HCT116 (cell line): ENCODE measurements around the gene SFT2D2.

Experiments used
- CTCF ChIP-seq, 3 experiments: fragments of 200-600 bp in 1 of 3; sonication (generic) in 1 of 3; IDR thresholded peaks in 2 of 3; conservative IDR thresholded peaks in 1 of 3; 2 replicates each; pipeline ENCODE4 v1.5.1; 2012 to 2017; ENCODE audit warnings: low read depth in 2 of 3, low read length in 2 of 3, antibody characterized with exemption in 1 of 3, borderline replicate concordance in 1 of 3, control low read depth in 1 of 3, mild to moderate bottlenecking in 1 of 3, mixed read lengths in 1 of 3, mixed run types in 1 of 3, moderate library complexity in 1 of 3; ENCODE audit not compliant: insufficient read depth in 1 of 3
- POLR2A ChIP-seq: IDR thresholded peaks from 2 replicates; pipeline ENCODE4 v1.7.0; 2011; ENCODE audit warnings: borderline replicate concordance; ENCODE audit not compliant: insufficient read depth, insufficient read length; ENCODE audit errors: extremely low read depth
- ZNF274 ChIP-seq: fragments of 200-500 bp; sonication (Bioruptor generic); IDR thresholded peaks from 2 replicates; pipeline ENCODE4 v1.6.1; 2014; ENCODE audit warnings: mild to moderate bottlenecking, low read depth, low read length, inconsistent platforms

GRCh38 chr1:168187177-168187576, 38.6 kb upstream of the SFT2D2 start:
- TF ChIP-seq ZNF274, result no peak
- no peak for TF ChIP-seq POLR2A
- TF ChIP-seq CTCF (IDR thresholded peaks at IDR 0.05 in 2 of 3, conservative IDR thresholded peaks at IDR 0.05 in 1 of 3; ENCODE audit: borderline replicate concordance in 1 of 3, insufficient read depth in 1 of 3, low read depth in 2 of 3, low read length in 2 of 3), result no peak
